H1 (cell line): ENCODE measurements around the gene SERGEF. TPM values are rescaled to one million over a fixed set of nuclear protein-coding genes. Genes with fewer than 3 reads are reported as not detected.
A peak's percentile ranks its signal among the peaks of the same experiment; 100 is the strongest.

Experiments
- BACH1 ChIP-seq: IDR thresholded peaks from 2 replicates; pipeline ENCODE4 v1.6.1; 2012; ENCODE audit warnings: low read length, improper control_type of control experiment
- BCL11A ChIP-seq, 2 experiments: IDR thresholded peaks; one replicate each; pipeline ENCODE4 v1.6.1; 2011; ENCODE audit warnings: low read depth in 2 of 2, low read length in 2 of 2, mild to moderate bottlenecking in 2 of 2
- CBX8 ChIP-seq: fragments of 300-800, 300-1000 bp; sonication (generic); IDR thresholded peaks from 2 replicates; pipeline ENCODE4 v1.7.1; 2016; ENCODE audit warnings: low read depth, low read length, borderline replicate concordance
- CHD2 ChIP-seq: IDR thresholded peaks from 2 replicates; pipeline ENCODE4 v1.6.1; 2012; ENCODE audit warnings: low read length, improper control_type of control experiment
- CTCF ChIP-seq, 3 experiments: IDR thresholded peaks; 1 replicate in 2 of 3; 2 replicates in 1 of 3; pipeline versions ENCODE4 v1.5.1 to v1.6.1; 2011; ENCODE audit warnings: low read length in 3 of 3, mild to moderate bottlenecking in 3 of 3, inconsistent platforms in 2 of 3, low read depth in 1 of 3, moderate library complexity in 1 of 3; ENCODE audit not compliant: insufficient read depth in 1 of 3; ENCODE audit errors: control extremely low read depth in 1 of 3
- EZH2 ChIP-seq: fragments of 200-600 bp; sonication (generic); IDR thresholded peaks from 2 replicates; pipeline ENCODE4 v1.7.1; 2012; ENCODE audit warnings: low read depth, mild to moderate bottlenecking, moderate library complexity, low read length, inconsistent platforms; ENCODE audit not compliant: severe bottlenecking
- HDAC6 ChIP-seq: IDR thresholded peaks from one replicate; pipeline ENCODE4 v1.7.1; 2012; ENCODE audit warnings: low read depth, mild to moderate bottlenecking, inconsistent platforms, low read length, moderate library complexity
- JUN ChIP-seq: IDR thresholded peaks from 2 replicates; pipeline ENCODE4 v1.6.1; 2011; ENCODE audit warnings: low read depth, mild to moderate bottlenecking, improper control_type of control experiment, low read length
- JUND ChIP-seq: IDR thresholded peaks from 2 replicates; pipeline ENCODE4 v1.6.1; 2011; ENCODE audit warnings: mild to moderate bottlenecking, improper control_type of control experiment, low read length
- MAX ChIP-seq: IDR thresholded peaks from 2 replicates; pipeline ENCODE4 v1.6.1; 2012; ENCODE audit warnings: inconsistent platforms
- POLR2A ChIP-seq, 2 experiments: IDR thresholded peaks; 1 replicate in 1 of 2; 2 replicates in 1 of 2; pipeline ENCODE4 v1.6.1; 2011; ENCODE audit warnings: low read depth in 2 of 2, low read length in 2 of 2, mild to moderate bottlenecking in 2 of 2; ENCODE audit errors: control extremely low read depth in 1 of 2
- RBBP5 ChIP-seq: IDR thresholded peaks from 2 replicates; pipeline ENCODE4 v1.7.1; 2012; ENCODE audit warnings: low read depth, mild to moderate bottlenecking, inconsistent platforms, low read length, moderate library complexity, borderline replicate concordance
- SIRT6 ChIP-seq: IDR thresholded peaks from one replicate; pipeline ENCODE4 v1.7.1; 2012; ENCODE audit warnings: low read length, inconsistent platforms
- TAF1 ChIP-seq: IDR thresholded peaks from 2 replicates; pipeline ENCODE4 v1.6.1; 2011; ENCODE audit warnings: mild to moderate bottlenecking, low read depth, low read length
- ZNF274 ChIP-seq: IDR thresholded peaks from 2 replicates; pipeline ENCODE4 v1.7.0; 2012; ENCODE audit warnings: low read length, borderline replicate concordance; ENCODE audit errors: extremely low read depth
- polyA plus RNA-seq, 7 experiments: library from polyadenylated mRNA; depleted of rRNA in 3 of 7; stranded (reverse) in 5 of 7; unstranded in 2 of 7; fragments of >200 nt in 5 of 7; fragments of 200-250 nt in 2 of 7; gene quantifications; 1 replicate in 5 of 7; 2 replicates in 1 of 7; 4 replicates in 1 of 7; pipeline versions ENCODE4 v1.2.1 to v1.2.3, GENCODE V29; 2011 to 2013; ENCODE audit warnings: missing spikeins in 2 of 7, mixed read lengths in 2 of 7
- total RNA-seq: library from RNA; stranded (reverse); fragmentation: NEBNext Ultra II Directional; extraction: Animal tissue kit (Norgen Biotek cat#: 25700); gene quantifications from 2 replicates; pipeline ENCODE4 v1.2.1, GENCODE V29; 2021

Gene SERGEF
- total and polyA plus RNA-seq, 2 of the 8 experiments (the other 6 are each of a cell fraction or from before 2014, with no cell fraction given) = 16.6 to 28.8 TPM

GRCh38 chr11:17760102-17761029, 252.5 kb downstream of the SERGEF start (continued):
- TF ChIP-seq MAX (peak; percentile 40), ZNF274 (no peak), CTCF (IDR thresholded peaks at IDR 0.05; ENCODE audit: control extremely low read depth in 1 of 3, insufficient read depth in 1 of 3, low read depth in 1 of 3, low read length in 3 of 3) (peak; percentile 89 to 97 (median 91)), BACH1 (no peak), JUND (0 out of 2 replicates have a peak, but pooled peaks have one; percentile 12), RBBP5 (no peak), JUN (no peak), TAF1 (no peak), HDAC6 (no peak), CHD2 (0 out of 2 replicates have a peak, but pooled peaks have one; percentile 18), EZH2 (no peak), SIRT6 (no peak), POLR2A (IDR thresholded peaks at IDR 0.05; ENCODE audit: control extremely low read depth in 1 of 2, low read depth in 2 of 2, low read length in 2 of 2) (no peak), BCL11A (IDR thresholded peaks at IDR 0.05; ENCODE audit: low read depth in 2 of 2, low read length in 2 of 2) (no peak), CBX8 (no peak)
